Pancreas (tissue), 10 donors: Measurements from ENCODE around the gene TICAM1. TPM values are rescaled to one million over a fixed set of nuclear protein-coding genes. Genes with fewer than 3 reads are reported as not detected.
"Not testable (repeated sequence)": the region's sequence is repeated elsewhere in the genome, so short reads cannot be mapped to it uniquely, and the experiment has no call there.

Experiments used
- ATAC-seq, 4 donors: fragments of 200-7000 bp; cut with Tn5 transposase; one replicate each; pipeline versions ENCODE4 v1.8.0 to v1.9.1; 2020; ENCODE audit warnings: mild to moderate bottlenecking in 4 of 4, moderate library complexity in 4 of 4
- DNase-seq, 6 donors: peaks; one replicate each; pipeline ENCODE4 v3.0.0-alpha.2; 2020
- FAIRE-seq: peaks from 2 replicates; lab custom pipeline; 2012; peaks lifted over from hg19 to GRCh38; lab: Jason Lieb, UNC
- H3K27ac ChIP-seq, 4 donors: fragments of 200-600 bp; sonication (generic); 1 replicate in 3 of 4; 2 replicates in 1 of 4; pipeline versions ENCODE4 v1.5.0 to v1.8.0; 2020
- H3K27me3 ChIP-seq, 4 donors: fragments of 200-600 bp; one replicate each; pipeline ENCODE4 v1.8.0; 2021
- H3K36me3 ChIP-seq, 3 donors: fragments of 200-600 bp; sonication (generic) in 1 of 3; one replicate each; pipeline versions ENCODE4 v1.5.0 to v1.8.0; 2020 to 2021
- H3K4me1 ChIP-seq, 3 donors: fragments of 200-600 bp; one replicate each; pipeline ENCODE4 v1.8.0; 2021
- H3K4me3 ChIP-seq, 4 donors: fragments of 200-600 bp; sonication (generic) in 2 of 4; one replicate each; pipeline versions ENCODE4 v1.5.0 to v1.8.0; 2020 to 2021
- H3K9me3 ChIP-seq, 4 donors: fragments of 200-600 bp; one replicate each; pipeline ENCODE4 v1.8.0; 2021
- WGBS, 2 donors: extraction: QIAGEN DNeasy Blood & Tissue Kit; methylation state at CpG; one replicate each; pipeline ENCODE4 v1.1.7; 2013; 5-methylcytosine and 5-hydroxymethylcytosine counted together
- intact Hi-C, 3 donors: fragments of 100-400 bp; cut with DNase I; formaldehyde crosslinking; loops; one replicate each; pipeline versions ENCODE4 v1.11.1 to v1.14.2; 2022
- polyA plus RNA-seq, 2 donors: library from polyadenylated mRNA; stranded (reverse); fragments of 200-250 nt; gene quantifications; one replicate each; pipeline ENCODE4 v1.2.3, GENCODE V29; 2013
- total RNA-seq, 6 donors: library from RNA; stranded (reverse); fragmentation: NEBNext Ultra II Directional in 4 of 6; extraction: Animal tissue kit (Norgen Biotek cat#: 25700) in 4 of 6; gene quantifications; one replicate each; pipeline versions ENCODE4 v1.2.1 to v1.2.4, GENCODE V29; 2021 to 2023
- TF ChIP-seq, protein P1 (sequence below), 4 donors: fragments of 200-600 bp; sonication (generic) in 3 of 4; IDR thresholded peaks; one replicate each; pipeline versions ENCODE4 v1.5.0 to v1.8.0; 2021; ENCODE audit warnings: antibody characterized with exemption in 4 of 4
- donor health status: healthy with polysubstance abuse.
- donor health status: DM: no; HTN: no; CAD: no; lungs with moderate emphysema.
- donor health status: DM: no; HTN: no; CAD: no.
- donor health status: control.
- donor health status: control.
- donor health status: Bipolar disorder and iron deficiency.
- donor health status: DM: yes; HTN: yes; CAD: no.
- donor health status: DM: no; HTN: no; CAD: no.
- donor health status: DM: no; HTN: no; CAD: no.
- donor health status: DM: yes; HTN: yes; CAD: no.

The TICAM1 gene
- total and polyA plus RNA-seq, 8 donors: 4.9 to 14.1 (median 7.8) TPM

DNA sequence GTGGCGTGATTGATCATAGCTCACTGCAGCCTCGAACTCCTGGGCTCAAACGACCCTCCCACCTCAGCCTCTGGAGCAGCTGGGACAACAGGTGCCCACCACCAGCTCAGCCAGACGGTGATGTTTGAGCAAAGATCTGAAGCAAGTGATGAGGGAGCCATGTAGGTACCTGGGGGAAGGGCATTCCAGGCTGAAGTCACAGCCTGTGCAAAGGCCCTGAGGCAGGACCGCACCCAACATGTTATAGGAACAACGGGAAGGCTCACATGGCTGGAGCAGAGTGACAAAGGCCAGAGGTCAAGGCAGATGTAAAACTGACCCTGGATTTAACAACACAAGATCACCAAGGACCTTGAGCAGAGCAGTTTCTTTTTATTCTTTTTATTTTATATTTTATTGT is 25.1 kb downstream of the TICAM1 start:
- no peaks in the 10 kb centered on the region for H3K36me3 ChIP-seq
- TF ChIP-seq, protein P1, sequence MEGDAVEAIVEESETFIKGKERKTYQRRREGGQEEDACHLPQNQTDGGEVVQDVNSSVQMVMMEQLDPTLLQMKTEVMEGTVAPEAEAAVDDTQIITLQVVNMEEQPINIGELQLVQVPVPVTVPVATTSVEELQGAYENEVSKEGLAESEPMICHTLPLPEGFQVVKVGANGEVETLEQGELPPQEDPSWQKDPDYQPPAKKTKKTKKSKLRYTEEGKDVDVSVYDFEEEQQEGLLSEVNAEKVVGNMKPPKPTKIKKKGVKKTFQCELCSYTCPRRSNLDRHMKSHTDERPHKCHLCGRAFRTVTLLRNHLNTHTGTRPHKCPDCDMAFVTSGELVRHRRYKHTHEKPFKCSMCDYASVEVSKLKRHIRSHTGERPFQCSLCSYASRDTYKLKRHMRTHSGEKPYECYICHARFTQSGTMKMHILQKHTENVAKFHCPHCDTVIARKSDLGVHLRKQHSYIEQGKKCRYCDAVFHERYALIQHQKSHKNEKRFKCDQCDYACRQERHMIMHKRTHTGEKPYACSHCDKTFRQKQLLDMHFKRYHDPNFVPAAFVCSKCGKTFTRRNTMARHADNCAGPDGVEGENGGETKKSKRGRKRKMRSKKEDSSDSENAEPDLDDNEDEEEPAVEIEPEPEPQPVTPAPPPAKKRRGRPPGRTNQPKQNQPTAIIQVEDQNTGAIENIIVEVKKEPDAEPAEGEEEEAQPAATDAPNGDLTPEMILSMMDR (IDR thresholded peaks at IDR 0.05): no peak
- no peaks in the 10 kb centered on the region for H3K9me3 ChIP-seq
- FAIRE-seq: no peak
- H3K4me1 ChIP-seq: no peaks in the 10 kb centered on the region
- H3K4me3 ChIP-seq: no peak overlapping the region
- 73% methylated on average over 6 of the region's 6 CpGs for WGBS, 2 donors
- no peak for ATAC-seq
- no peaks in the 10 kb centered on the region for H3K27me3 ChIP-seq
- H3K27ac ChIP-seq: no peak overlapping the region
- intact Hi-C loops: loop anchor here in 1 of 3 donors (10.0 kb wide), 1 partner anchor 48 kb away; no protein-coding TSS in a partner anchor
- DNase-seq: no peak

DNA sequence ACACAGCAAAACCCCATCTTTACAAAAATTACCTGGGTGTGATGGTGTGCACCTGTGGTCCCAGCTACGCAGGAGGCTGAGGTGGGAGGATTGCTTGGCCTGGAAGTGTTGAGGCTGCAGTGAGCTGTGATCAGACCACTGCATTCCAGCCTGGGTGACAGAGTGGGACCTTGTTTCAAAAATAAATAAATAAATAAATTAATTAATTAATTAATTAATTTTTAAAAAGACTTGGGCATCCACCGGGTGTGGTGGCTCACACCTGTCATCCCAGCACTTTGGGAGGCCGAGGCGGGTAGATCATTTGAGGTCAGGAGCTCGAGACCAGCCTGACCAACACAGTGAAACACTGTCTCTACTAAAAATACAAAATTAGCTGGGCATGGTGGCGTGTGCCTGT is 26.4 kb downstream of the TICAM1 start:
- intact Hi-C loops: loop anchor here in 1 of 3 donors (10.0 kb wide), 1 partner anchor 50 kb away; no protein-coding TSS in a partner anchor
- 93% methylated on average over 6 of the region's 6 CpGs for WGBS, 2 donors

DNA sequence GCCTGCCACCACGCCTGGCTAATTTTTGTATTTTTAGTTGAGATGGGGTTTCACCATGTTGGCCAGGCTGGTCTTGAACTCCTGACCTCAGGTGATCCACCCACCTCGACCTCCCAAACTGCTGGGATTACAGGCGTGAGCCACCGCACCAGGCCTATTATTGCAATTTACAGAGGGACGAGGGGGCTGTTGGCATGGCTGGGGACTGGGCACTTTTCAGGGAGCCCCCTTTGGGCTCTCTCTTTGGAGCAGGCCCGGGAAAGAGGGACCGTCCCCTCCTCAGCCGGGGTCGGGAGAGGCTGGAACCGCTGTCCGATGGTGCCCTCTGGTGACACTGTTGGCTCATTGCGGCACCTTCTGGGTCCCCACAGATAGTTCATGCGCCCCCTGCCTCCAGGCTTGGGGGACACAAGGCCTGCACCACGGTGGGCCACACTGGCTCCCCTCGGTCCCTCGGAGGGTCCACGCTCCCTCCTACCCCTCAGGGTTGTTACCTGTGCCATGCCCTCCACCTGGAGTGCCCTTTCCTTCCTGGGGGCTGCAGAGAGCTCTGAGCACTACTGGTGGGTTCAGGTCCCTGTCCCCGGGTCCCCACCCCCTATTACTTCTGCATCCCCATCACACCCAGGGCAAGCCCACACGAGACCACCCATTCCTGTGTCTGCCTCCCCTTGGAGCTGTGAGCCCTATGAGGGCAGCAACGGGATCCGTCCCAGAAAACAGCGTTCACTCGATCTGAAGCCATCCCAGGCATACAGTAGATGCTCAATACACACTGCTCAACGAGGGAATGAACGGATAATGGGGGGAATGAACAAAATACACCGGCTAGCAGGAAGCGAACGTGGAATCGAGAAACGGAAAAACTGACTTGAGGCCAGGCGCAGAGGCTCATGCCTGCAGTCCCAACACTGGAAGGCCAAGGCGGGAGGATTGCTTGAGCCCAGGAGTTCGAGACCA is 27.5 kb downstream of the TICAM1 start:
- no peak overlapping the region for H3K27ac ChIP-seq
- H3K9me3 ChIP-seq: no peaks in the 10 kb centered on the region
- ATAC-seq (peak in 3 of 4 donors; percentile 65 to 76 (median 72)), DNase-seq (peak in 4 of 6 donors; percentile 58 to 80 (median 69)), FAIRE-seq (no peak)
- no peaks in the 10 kb centered on the region for H3K27me3 ChIP-seq
- intact Hi-C loops: loop anchor here in 1 of 3 donors (10.0 kb wide), 1 partner anchor 51 kb away; no protein-coding TSS in a partner anchor
- no peaks in the 10 kb centered on the region for H3K36me3 ChIP-seq
- H3K4me3 ChIP-seq: no peak overlapping the region
- H3K4me1 ChIP-seq: no peaks in the 10 kb centered on the region
- 40 to 47% methylated on average over 33 of the region's 33 CpGs for WGBS, 2 donors
- TF ChIP-seq, protein P1 (IDR thresholded peaks at IDR 0.05): peak; percentile 30 to 59 (median 58)

More for the DNA sequence above, 26.4 kb downstream of the TICAM1 start:
- not testable (repeated sequence) for FAIRE-seq, ATAC-seq, H3K27me3 ChIP-seq, H3K4me1 ChIP-seq, H3K27ac ChIP-seq, H3K4me3 ChIP-seq, H3K36me3 ChIP-seq, DNase-seq, H3K9me3 ChIP-seq

DNA sequence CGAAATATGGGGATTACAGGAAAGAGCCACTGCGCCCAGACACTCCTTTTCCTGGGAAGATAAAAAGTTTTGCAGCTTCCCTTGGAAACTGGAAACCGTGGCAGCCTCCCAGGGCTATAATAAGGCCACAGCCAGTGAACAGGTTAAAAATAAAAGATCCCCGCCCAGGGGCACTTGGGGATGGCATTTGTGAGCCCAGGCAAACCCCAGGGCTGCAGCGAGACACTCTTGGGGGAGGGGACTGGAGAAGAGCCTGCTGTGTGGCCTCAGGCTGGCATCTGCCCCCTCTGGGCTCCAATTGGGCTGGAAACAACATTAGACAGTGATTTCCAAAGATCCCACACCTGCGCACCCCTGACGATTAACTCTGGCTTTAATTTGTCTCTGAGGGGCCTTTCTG is 28.8 kb downstream of the TICAM1 start:
- 69 to 79% methylated on average over 7 of the region's 7 CpGs for WGBS, 2 donors
- Histone ChIP-seq H3K27me3 (no peaks in the 10 kb centered on the region), H3K9me3 (no peaks in the 10 kb centered on the region), H3K27ac (no peak overlapping the region), H3K4me1 (no peaks in the 10 kb centered on the region), H3K36me3 (no peaks in the 10 kb centered on the region), H3K4me3 (no peak overlapping the region)
- FAIRE-seq (no peak), ATAC-seq (no peak), DNase-seq (no peak)
- TF ChIP-seq, protein P1 (IDR thresholded peaks at IDR 0.05): no peak
- intact Hi-C loops: loop anchor here in 1 of 3 donors (10.0 kb wide), 1 partner anchor 52 kb away; no protein-coding TSS in a partner anchor

DNA sequence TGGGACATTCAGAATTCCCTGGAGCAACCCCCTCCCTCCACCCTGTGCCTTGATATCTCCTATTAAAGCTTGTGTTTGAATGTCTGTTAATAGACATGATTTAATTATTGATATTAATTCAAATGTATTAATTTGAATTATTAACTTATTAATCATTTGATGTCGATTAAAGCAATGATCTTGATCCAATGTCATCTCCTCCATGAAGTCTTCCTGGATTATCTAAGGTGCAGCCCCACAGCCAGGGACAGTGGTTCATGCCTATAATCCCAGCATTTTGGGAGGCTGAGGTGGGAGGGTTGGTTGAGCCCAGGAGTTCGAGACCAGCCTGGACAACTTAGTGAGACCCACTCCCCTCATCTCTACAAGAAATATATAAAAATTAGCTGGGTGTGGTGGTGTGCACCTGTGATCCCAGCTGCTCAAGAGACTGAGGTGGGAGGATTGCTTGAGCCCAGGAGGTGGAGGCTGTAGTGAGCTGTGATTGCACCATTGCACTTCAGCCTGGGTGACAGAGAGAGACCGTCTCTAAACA is 30.4 kb downstream of the TICAM1 start:
- ATAC-seq (no peak), FAIRE-seq (no peak), DNase-seq (no peak)
- Histone ChIP-seq H3K9me3 (no peaks in the 10 kb centered on the region), H3K4me1 (peaks cover 0 to 2% (median 0%) of the 10 kb centered on the region in 3 donors), H3K36me3 (peaks cover 0 to 6% (median 0%) of the 10 kb centered on the region in 3 donors), H3K27me3 (no peaks in the 10 kb centered on the region), H3K4me3 (no peak overlapping the region), H3K27ac (no peak overlapping the region)
- intact Hi-C loops: loop anchor here in 1 of 3 donors (10.0 kb wide), 1 partner anchor 54 kb away; no protein-coding TSS in a partner anchor
- WGBS, 2 donors: 51 to 53% methylated on average over 3 of the region's 3 CpGs
- TF ChIP-seq, protein P1 (IDR thresholded peaks at IDR 0.05): no peak
